Fibroblast of skin of abdomen (primary cell): Measurements from ENCODE around the gene TSPY2. TPM values are rescaled to one million over a fixed set of nuclear protein-coding genes. Genes with fewer than 3 reads are reported as not detected.
"Not testable (repeated sequence)": the region's sequence is repeated elsewhere in the genome, so short reads cannot be mapped to it uniquely, and the experiment has no call there.

Experiments used
- DNase-seq: peaks from one replicate; pipeline ENCODE4 v3.0.0-alpha.2; 2013
- polyA plus RNA-seq, 2 experiments: library from polyadenylated mRNA; unstranded; fragments of 120-200 nt; gene quantifications; one replicate each; pipeline ENCODE4 v1.2.1, GENCODE V29; 2013; ENCODE audit not compliant: insufficient read length in 2 of 2

Gene TSPY2, protein sequence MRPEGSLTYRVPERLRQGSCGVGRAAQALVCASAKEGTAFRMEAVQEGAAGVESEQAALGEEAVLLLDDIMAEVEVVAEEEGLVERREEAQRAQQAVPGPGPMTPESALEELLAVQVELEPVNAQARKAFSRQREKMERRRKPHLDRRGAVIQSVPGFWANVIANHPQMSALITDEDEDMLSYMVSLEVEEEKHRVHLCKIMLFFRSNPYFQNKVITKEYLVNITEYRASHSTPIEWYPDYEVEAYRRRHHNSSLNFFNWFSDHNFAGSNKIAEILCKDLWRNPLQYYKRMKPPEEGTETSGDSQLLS
- polyA plus RNA-seq (2013, experiment 1 of 2; ENCODE audit: insufficient read length) = not detected
- polyA plus RNA-seq (2013, experiment 2 of 2; ENCODE audit: insufficient read length) = not detected

DNA sequence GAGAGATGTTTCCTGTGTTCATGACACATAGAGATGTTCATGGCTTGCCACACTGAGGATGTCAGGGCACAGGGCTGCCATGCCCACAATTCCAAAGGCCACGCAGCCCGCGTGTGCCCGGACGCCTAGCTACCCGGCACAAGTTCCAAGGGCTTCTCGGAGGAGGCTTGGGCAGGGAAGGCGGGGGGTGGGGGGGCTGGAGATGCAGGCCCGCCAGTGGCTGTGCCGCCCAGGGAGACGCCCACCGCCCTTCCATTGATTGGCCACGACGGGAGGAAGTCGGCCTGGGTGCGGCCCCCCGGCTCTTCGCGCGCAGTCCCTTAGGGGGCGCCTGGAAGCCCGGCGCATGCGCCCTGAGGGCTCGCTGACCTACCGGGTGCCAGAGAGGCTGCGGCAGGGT, at the start of gene TSPY2:
Gene TSPY2, plus strand, starts transcription at position 301 of the 400 bp plus-strand sequence. Its CDS starts 46 bp downstream, at position 347.
- DNase-seq = not testable (repeated sequence)

DNA sequence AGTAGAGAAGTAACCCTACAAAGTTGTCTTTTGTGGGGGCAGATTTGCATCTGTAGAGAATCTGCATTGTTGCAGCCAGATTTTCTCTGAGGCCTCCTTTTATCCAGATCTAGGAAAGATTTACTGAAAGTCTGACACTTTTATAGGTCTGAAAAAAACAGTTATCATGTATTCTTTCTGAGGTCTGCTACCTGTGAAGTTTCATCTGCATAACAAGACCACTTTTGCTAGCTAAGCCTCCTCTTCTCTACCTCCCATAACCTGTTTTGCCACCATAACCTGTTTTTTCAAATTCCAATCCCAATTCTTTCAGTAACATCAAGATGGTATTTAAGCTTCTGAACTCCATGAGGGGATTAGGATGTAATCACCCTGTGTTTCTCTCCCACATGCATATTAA, 36.5 kb upstream of the TSPY2 start:
- not testable (repeated sequence) for DNase-seq

DNA sequence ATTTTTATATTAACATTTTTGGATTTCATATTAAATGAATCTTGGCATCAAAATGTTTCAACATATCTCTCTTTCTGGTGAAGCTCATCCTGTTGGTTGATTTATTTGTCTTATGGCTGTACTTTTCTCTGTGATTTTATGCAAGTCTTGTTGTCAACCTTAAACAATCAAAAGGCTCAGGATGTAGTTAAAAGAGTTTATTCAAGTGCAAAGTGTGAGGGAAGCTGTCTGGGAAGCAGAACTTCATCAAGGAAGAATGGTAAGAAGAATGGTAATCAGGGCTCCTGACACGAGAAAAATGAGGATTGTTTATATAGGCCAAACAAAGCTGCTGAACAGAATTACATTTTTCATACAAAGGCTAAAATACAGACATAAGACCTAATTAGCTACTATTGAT, 29.0 kb upstream of the TSPY2 start:
- DNase-seq = not testable (repeated sequence)

DNA sequence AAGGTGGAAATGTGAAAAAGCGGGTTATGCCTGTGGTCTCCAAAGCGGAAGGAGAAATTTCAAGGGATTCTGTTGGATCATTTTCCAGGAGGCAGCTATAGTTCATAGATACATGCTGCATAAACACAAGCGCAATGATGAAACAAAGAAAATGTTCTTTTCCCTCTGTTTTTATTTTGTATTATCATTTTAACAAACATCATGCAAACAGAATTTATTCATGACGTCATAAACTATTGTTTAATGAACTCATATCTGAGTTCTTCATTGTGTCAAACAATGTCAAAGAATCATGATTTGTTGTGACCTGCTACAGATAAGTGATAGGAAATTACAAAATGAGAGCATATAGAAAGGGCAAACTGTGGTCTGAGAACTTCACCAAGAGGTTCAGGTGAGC, 23.8 kb downstream of the TSPY2 start:
- DNase-seq = not testable (repeated sequence)
